AG09319 (cell line): ENCODE data around the gene LTB4R.

Experiments used
- DNase-seq: peaks from one replicate; pipeline ENCODE4 v3.0.0-alpha.2; 2010; ENCODE audit warnings: low read depth; ENCODE audit errors: extremely low read depth
- CTCF ChIP-seq: IDR thresholded peaks from 2 replicates; pipeline ENCODE4 v1.5.1; 2011; ENCODE audit warnings: low read depth, mild to moderate bottlenecking, inconsistent platforms, low read length, moderate library complexity

LTB4R gene

DNA sequence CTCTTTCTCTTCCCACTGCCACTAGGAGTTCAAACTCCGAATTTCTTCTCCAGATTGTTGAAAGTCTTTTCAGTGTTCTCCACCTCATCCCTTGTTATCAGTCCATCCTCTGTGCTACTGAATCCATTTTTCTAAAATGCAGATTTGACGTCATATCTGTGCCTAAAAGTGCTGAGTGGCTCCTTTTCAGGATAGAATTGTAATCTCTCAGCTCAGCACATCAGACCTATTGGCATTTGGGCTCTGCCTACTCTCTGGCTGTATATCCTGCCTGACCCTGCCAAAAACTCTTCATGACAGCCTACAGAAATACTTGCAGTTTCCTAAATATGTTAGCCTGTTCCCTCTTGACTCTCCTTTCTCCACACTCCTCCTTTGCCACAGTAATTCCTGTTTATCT, 38.8 kb upstream of the LTB4R start:
- no peak for TF ChIP-seq CTCF
- no peak for DNase-seq

DNA sequence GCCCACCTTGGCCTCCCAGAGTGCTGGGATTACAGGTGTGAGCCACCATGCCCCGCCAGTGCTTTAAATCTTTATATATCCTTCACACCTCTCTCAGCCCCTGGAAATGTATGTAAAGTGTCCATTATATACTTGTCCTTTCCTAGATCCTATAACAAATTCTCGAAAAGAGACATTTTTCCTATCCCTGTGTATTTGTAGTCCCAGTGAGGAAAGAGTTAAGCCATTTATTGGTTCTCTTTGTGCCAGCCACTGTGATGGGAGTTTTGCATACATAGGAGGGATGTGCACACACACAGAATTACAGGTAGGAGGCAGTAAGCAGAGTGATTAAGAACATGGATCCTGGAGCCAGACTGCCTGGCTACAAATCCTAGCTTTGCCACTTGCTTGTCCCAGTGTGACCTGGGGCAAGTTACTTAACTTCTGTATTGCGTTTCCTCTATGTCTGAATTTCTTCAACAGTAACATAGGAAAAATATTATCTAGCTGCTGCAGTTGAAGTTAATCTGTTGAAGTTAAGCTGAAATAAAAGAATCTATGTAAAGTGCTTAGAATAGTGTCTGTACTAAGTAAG, 37.8 kb upstream of the LTB4R start:
- no peak for DNase-seq
- TF ChIP-seq CTCF = no peak; the same call in 1 of the 2 replicates

GRCh38 chr14:24274101-24274543, 37.2 kb upstream of the LTB4R start:
- no peak for TF ChIP-seq CTCF
- no peak for DNase-seq

- DNase-seq = no peak
- TF ChIP-seq CTCF = no peak
Observed at GRCh38 chr14:24277071-24277470, 34.2 kb upstream of the LTB4R start.

DNA sequence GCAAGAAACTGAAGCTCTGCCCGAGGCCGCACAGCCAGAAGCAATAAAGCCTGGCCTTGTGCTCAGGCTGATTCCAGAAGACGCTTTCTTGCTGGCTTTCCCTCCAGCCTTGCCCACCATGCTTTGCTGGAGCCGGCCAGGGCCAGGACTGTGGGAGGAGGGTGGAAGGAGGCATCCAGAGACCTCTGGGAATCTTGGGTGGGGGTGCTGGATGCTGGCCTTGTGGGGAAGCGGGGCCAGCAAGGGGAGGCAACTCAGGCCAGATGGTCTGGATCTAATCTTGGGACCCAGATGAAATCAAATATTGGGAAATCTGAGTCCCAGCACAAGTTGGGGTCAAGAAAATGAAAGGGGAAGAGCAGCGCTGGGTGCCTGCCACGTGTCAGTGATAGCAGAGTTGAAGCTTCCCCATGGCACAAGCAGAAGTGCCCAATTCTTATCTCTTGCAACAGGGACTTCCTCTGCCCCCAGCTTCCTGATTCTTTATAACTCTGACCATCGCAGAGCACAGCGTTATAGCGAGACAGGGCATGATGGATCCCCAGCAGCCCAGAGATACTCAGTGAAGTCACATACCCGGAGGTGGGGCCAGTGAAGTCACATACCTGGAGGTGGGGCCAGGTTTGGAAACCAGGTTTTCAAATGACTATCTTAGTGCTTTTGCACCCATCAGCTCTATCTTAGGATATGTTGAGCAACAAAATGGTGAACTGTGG, 33.5 kb upstream of the LTB4R start:
- no peak for TF ChIP-seq CTCF
- DNase-seq = no peak

DNA sequence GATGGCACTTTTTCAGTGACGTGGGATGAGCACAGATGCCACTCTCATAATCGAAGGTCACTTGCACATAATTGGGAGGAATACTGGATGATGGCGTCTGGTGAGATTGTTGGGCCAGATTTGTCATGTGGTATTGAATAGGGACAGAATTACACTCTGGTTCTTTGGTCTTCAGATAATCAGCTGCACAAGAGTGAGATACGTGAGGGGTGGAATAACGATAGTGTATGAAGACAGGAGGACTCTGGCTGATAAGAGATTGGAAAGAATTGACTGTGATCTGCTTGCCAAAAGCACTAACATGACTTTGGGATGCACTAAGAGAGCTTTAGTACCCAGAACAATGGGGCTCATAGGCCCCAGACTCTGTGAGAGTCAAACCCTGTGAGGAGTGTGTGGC, 32.9 kb upstream of the LTB4R start:
- no peak for DNase-seq
- no peak for TF ChIP-seq CTCF

DNA sequence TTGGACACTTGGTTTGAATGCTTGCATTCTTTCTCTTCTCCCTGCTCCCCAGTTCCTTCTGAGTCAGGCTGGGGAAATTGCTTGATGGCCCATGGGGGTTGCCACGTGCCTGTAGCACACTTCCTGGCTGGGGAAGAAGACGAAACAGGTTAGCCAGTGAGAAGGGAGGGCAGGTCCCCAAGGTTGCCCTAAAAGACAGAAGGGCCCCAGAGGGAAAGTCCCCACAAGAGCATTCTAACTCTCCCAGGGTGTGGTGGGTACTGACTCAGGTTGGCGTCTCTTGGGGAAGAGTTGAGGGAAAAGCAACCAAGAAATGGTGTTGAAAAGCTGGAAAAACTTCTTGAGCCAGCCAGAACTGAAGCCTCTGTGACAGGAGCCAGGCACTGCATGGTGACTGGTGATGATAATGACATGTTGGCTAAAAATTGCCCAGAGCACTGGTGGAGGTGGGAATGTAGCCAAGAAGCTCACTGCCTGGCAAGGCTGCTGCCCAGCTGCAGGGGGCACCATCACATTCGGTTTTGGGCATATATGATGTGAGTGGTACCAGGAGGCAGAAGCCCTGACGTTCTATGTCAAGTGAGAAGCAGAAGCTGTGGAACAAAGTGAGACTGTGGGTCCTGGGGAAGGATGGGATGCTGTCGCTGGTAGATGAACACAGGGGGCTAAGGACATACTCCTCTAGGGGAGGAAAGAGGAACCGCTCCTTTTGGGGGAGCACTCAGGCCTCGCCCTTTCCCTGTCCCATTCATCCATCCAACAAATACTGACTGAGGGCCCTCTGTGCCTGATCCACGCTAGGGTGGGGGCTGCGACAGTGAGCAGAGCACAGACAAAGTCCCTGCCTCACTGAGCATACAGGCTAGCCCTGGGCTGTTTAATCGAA, 31.8 kb upstream of the LTB4R start:
- no peak for DNase-seq
- peak; percentile 14 for TF ChIP-seq CTCF
